GM12874 (cell line): ENCODE data around the gene CITED2.

Source experiments
- CTCF ChIP-seq: IDR thresholded peaks from 2 replicates; pipeline ENCODE4 v1.5.1; 2011; ENCODE audit warnings: low read depth, mild to moderate bottlenecking, control low read depth, low read length, moderate library complexity; ENCODE audit not compliant: insufficient read depth

CITED2 gene

DNA sequence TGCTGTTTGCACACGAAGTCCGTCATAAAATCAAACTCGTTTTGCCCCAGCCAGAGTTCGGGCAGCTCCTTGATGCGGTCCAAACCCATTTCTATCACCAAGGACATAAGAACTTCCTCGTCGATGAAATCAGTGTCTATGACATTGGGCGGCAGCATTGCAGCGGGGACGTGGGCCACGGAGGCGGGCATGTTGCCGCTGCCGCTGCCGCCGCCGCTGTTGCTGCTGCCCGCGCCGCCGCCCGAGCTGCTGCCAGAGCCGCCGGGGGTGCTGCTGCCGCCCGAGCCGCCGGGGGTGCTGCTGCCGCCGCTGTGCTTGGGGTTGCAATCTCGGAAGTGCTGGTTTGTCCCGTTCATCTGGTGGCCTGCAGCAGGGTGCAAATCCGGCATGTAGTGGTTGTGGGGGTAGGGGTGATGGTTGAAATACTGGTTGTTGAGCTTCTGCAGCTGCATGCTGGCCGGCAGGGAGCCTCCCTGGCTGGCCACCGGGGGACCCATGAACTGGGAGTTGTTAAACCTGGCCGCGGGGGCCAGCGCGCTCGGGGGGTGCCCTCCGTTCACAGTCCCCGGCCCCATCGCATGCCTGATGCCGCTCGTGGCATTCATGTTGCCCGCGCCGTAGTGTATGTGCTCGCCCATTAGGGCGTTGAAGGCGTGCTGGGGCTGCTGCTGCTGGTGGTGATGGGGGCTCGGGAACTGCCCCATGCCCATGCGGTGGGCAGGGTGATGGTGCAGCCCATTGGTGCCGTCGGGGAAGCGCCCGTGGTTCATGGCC, 1.1 kb downstream of the CITED2 start:
- TF ChIP-seq CTCF: peak; percentile 54

GRCh38 chr6:139372326-139373153, 1.9 kb downstream of the CITED2 start:
- TF ChIP-seq CTCF: no peak

GRCh38 chr6:139371421-139372203, 2.8 kb downstream of the CITED2 start:
- no peak for TF ChIP-seq CTCF

- no peak for TF ChIP-seq CTCF
These were observed 3.5 kb downstream of the CITED2 start for GRCh38 chr6:139370999-139371345.

GRCh38 chr6:139370283-139370998, 4.0 kb downstream of the CITED2 start:
- TF ChIP-seq CTCF: no peak

- TF ChIP-seq CTCF: peak; percentile 42; the same call in 1 of the 2 replicates
These were observed 4.7 kb downstream of the CITED2 start for GRCh38 chr6:139369568-139370282.
